HPDE6-E6E7 (cell line): ENCODE measurements around the gene APCDD1.
"Not testable (repeated sequence)": the region's sequence is repeated elsewhere in the genome, so short reads cannot be mapped to it uniquely, and the experiment has no call there.

Experiments used
- DNase-seq: peaks from one replicate; pipeline ENCODE4 v3.0.0; 2011; ENCODE audit warnings: missing footprints; ENCODE audit errors: extremely low spot score

Gene APCDD1

GRCh38 chr18:10462597-10462996 is 8.2 kb downstream of the APCDD1 start:
- no peak for DNase-seq

GRCh38 chr18:10463096-10463495 is 8.7 kb downstream of the APCDD1 start:
- DNase-seq, result no peak

GRCh38 chr18:10463741-10464140 is 9.3 kb downstream of the APCDD1 start:
- no peak for DNase-seq

GRCh38 chr18:10464161-10464648 is 9.8 kb downstream of the APCDD1 start:
- not testable (repeated sequence) for DNase-seq

GRCh38 chr18:10465174-10465939 is 10.9 kb downstream of the APCDD1 start:
- no peak for DNase-seq

GRCh38 chr18:10470429-10470828 is 16.0 kb downstream of the APCDD1 start:
- DNase-seq, result no peak

- DNase-seq, result no peak
Observed at GRCh38 chr18:10471574-10471973, 17.1 kb downstream of the APCDD1 start.

GRCh38 chr18:10473132-10473531 is 18.7 kb downstream of the APCDD1 start:
- DNase-seq, result no peak

- no peak for DNase-seq
Observed at GRCh38 chr18:10474309-10474708, 19.9 kb downstream of the APCDD1 start.

GRCh38 chr18:10475276-10475653 is 20.8 kb downstream of the APCDD1 start:
- no peak for DNase-seq

- no peak for DNase-seq
Observed at GRCh38 chr18:10475654-10476291, 21.3 kb downstream of the APCDD1 start.

- DNase-seq, result no peak
Observed at GRCh38 chr18:10476338-10476791, 21.9 kb downstream of the APCDD1 start.

- DNase-seq, result no peak
Observed at GRCh38 chr18:10477121-10477862, 22.9 kb downstream of the APCDD1 start.

- DNase-seq, result no peak
Observed at GRCh38 chr18:10477863-10478260, 23.4 kb downstream of the APCDD1 start.

- DNase-seq, result no peak
Observed at GRCh38 chr18:10481831-10482230, 27.4 kb downstream of the APCDD1 start.

GRCh38 chr18:10482363-10482984 is 28.0 kb downstream of the APCDD1 start:
- no peak for DNase-seq

- DNase-seq, result no peak
Observed at GRCh38 chr18:10482985-10483949, 28.8 kb downstream of the APCDD1 start.

- DNase-seq, result no peak
Observed at GRCh38 chr18:10485475-10485874, 31.0 kb downstream of the APCDD1 start.

GRCh38 chr18:10486362-10486761 is 31.9 kb downstream of the APCDD1 start:
- no peak for DNase-seq

- no peak for DNase-seq
Observed at GRCh38 chr18:10487154-10487553, 32.7 kb downstream of the APCDD1 start.

- DNase-seq, result no peak
Observed at GRCh38 chr18:10488017-10488416, 33.6 kb downstream of the APCDD1 start.
